HepG2 (cell line): ENCODE measurements around the gene SMIM9. TPM values are rescaled to one million over a fixed set of nuclear protein-coding genes. Genes with fewer than 3 reads are reported as not detected.

Source experiments
- ATAC-seq: fragments of 200-7000 bp; cut with Tn5 transposase; 3 replicates; pipeline ENCODE4 v1.9.1; 2020; ENCODE audit warnings: mild to moderate bottlenecking, moderate library complexity
- BruUV-seq: library from RNA; stranded (reverse); fragments of 400-500 nt; replicated peaks from 2 replicates; lab custom pipeline; 2021; lab: Mats Ljungman, UMichigan
- CTCF ChIA-PET: fragments of 300-600 bp; formaldehyde crosslinking; extraction: SDS; loops from one replicate; lab custom pipeline; 2021; ENCODE audit warnings: low total read pairs, inconsistent platforms, low intra/inter-chr PET ratio; lab: Yijun Ruan, JAX
- POLR2A ChIA-PET: fragments of 350-600 bp; sonication (Branson Sonifier 250); formaldehyde crosslinking; loops from one replicate; lab custom pipeline; 2020; ENCODE audit warnings: antibody characterized with exemption, inconsistent platforms; lab: Yijun Ruan, JAX
- DNase-seq: peaks from one replicate; pipeline ENCODE4 v3.0.0-alpha.2; 2015; ENCODE audit warnings: low spot score
- FAIRE-seq: peaks from 3 replicates; lab custom pipeline; 2011; peaks lifted over from hg19 to GRCh38; lab: Jason Lieb, UNC
- H2AFZ ChIP-seq: one replicate; pipeline ENCODE4 v1.6.1; 2011; ENCODE audit warnings: low read length, inconsistent platforms
- H3K27ac ChIP-seq: fragments of 300-600 bp; 3 replicates; pipeline ENCODE4 v1.8.0; 2011; ENCODE audit warnings: mixed run types, mild to moderate bottlenecking, mixed read lengths, low read length, inconsistent platforms; ENCODE audit not compliant: insufficient read depth; ENCODE audit errors: extremely low read length
- H3K27me3 ChIP-seq, 2 experiments: fragments of 200-600 bp in 1 of 2; 2 replicates in 1 of 2; 3 replicates in 1 of 2; pipeline versions ENCODE4 v1.6.0 to v1.8.0; 2011; ENCODE audit warnings: low read length in 2 of 2, mild to moderate bottlenecking in 2 of 2, moderate library complexity in 2 of 2, inconsistent platforms in 1 of 2; ENCODE audit not compliant: insufficient read depth in 2 of 2, control insufficient read depth in 1 of 2
- H3K36me3 ChIP-seq, 2 experiments: fragments of 200-600 bp in 1 of 2; replicated peaks in 1 of 2; 2 replicates in 1 of 2; 3 replicates in 1 of 2; pipeline versions ENCODE4 v1.5.1 to v1.8.0; 2011; ENCODE audit warnings: low read length in 2 of 2, inconsistent platforms in 1 of 2; ENCODE audit not compliant: insufficient read depth in 2 of 2, control insufficient read depth in 1 of 2
- H3K4me1 ChIP-seq: 2 replicates; pipeline ENCODE4 v1.5.1; 2012; ENCODE audit warnings: low read length, inconsistent platforms; ENCODE audit not compliant: insufficient read depth
- H3K4me2 ChIP-seq: 2 replicates; pipeline ENCODE4 v1.6.0; 2011; ENCODE audit warnings: low read depth, low read length, inconsistent platforms
- H3K4me3 ChIP-seq, 3 experiments: fragments of 200-600 bp in 1 of 3; sonication (generic), shearing (Covaris generic) in 1 of 3; replicated peaks in 1 of 3; 2 replicates each; pipeline ENCODE4 v1.5.1; 2011 to 2016; ENCODE audit warnings: low read length in 3 of 3, inconsistent platforms in 2 of 3, low read depth in 2 of 3, mild to moderate bottlenecking in 2 of 3, control low read depth in 1 of 3, mixed read lengths in 1 of 3; ENCODE audit not compliant: insufficient read depth in 1 of 3
- H3K79me2 ChIP-seq: one replicate; pipeline ENCODE4 v1.6.1; 2011; ENCODE audit warnings: low read length, inconsistent platforms; ENCODE audit not compliant: insufficient read depth
- H3K9ac ChIP-seq: 2 replicates; pipeline ENCODE4 v1.6.0; 2011; ENCODE audit warnings: mild to moderate bottlenecking, low read depth, low read length, inconsistent platforms; ENCODE audit not compliant: insufficient read depth
- H3K9me3 ChIP-seq: 2 replicates; pipeline ENCODE4 v1.5.1; 2012; ENCODE audit warnings: mild to moderate bottlenecking, low read length
- H4K20me1 ChIP-seq: 2 replicates; pipeline ENCODE4 v1.6.0; 2011; ENCODE audit warnings: inconsistent platforms, mild to moderate bottlenecking, low read length, moderate library complexity; ENCODE audit not compliant: insufficient read depth
- ARHGAP35 ChIP-seq: sonication (generic); formaldehyde crosslinking; IDR thresholded peaks from 2 replicates; pipeline ENCODE4 v1.9.0; 2022; ENCODE audit warnings: mild to moderate bottlenecking, inconsistent platforms, moderate library complexity, missing genetic modification reagents, borderline replicate concordance
- CHD4 ChIP-seq: fragments of 200-600 bp; sonication (generic); IDR thresholded peaks from 2 replicates; pipeline ENCODE4 v1.7.0; 2017; ENCODE audit warnings: mild to moderate bottlenecking, low read length, borderline replicate concordance
- CREB1 ChIP-seq, 2 experiments: fragments of 450-650 bp in 1 of 2; IDR thresholded peaks; 2 replicates each; pipeline ENCODE4 v1.6.1; 2016 to 2017; ENCODE audit warnings: control low read depth in 1 of 2, mild to moderate bottlenecking in 1 of 2, missing compliant biosample characterization in 1 of 2, missing genetic modification characterization in 1 of 2
- DNMT1 ChIP-seq: sonication (generic); formaldehyde crosslinking; IDR thresholded peaks from 2 replicates; pipeline ENCODE4 v1.5.1; 2020; ENCODE audit warnings: mild to moderate bottlenecking, missing genetic modification reagents
- HCFC1 ChIP-seq: fragments of 150-350 bp; IDR thresholded peaks from 2 replicates; pipeline ENCODE4 v1.6.1; 2014; ENCODE audit warnings: low read depth, low read length
- SRY ChIP-seq: sonication (generic); formaldehyde crosslinking; IDR thresholded peaks from 2 replicates; pipeline ENCODE4 v1.8.0; 2022; ENCODE audit warnings: mild to moderate bottlenecking, missing genetic modification reagents
- TAF1 ChIP-seq: sonication (generic); formaldehyde crosslinking; IDR thresholded peaks from 2 replicates; pipeline ENCODE4 v1.4.0; 2020; ENCODE audit warnings: missing genetic modification reagents
- ZMAT3 ChIP-seq: sonication (generic); formaldehyde crosslinking; conservative IDR thresholded peaks from 2 replicates; pipeline ENCODE4 v1.7.0; 2021; ENCODE audit warnings: missing genetic modification reagents
- ZMYM3 ChIP-seq: sonication (generic); formaldehyde crosslinking; IDR thresholded peaks from 2 replicates; pipeline ENCODE4 v1.5.1; 2020; ENCODE audit warnings: mild to moderate bottlenecking, missing genetic modification reagents
- ZNF530 ChIP-seq: sonication (generic); formaldehyde crosslinking; IDR thresholded peaks from 2 replicates; pipeline ENCODE4 v1.5.0; 2020; ENCODE audit warnings: low read depth, mild to moderate bottlenecking, missing genetic modification reagents
- ZNF567 ChIP-seq: sonication (generic); formaldehyde crosslinking; IDR thresholded peaks from 2 replicates; pipeline ENCODE4 v1.8.1; 2023; ENCODE audit warnings: mild to moderate bottlenecking, missing genetic modification reagents, borderline replicate concordance
- WGBS: methylation state at CpG from one replicate; pipeline ENCODE4 v1.1.6; 2017; ENCODE audit warnings: low lambda C conversion rate; 5-methylcytosine and 5-hydroxymethylcytosine counted together
- in situ Hi-C: cut with HindIII; loops from 2 replicates; pipeline ENCODE4 v1.10.0; 2017; ENCODE audit warnings: low pct_unique_long_range_greater_than_20kb; ENCODE audit not compliant: extremely low pct_ligation_motif_present
- intact Hi-C: fragments of 100-400 bp; cut with micrococcal nuclease; formaldehyde crosslinking; loops from one replicate; pipeline ENCODE4 v1.10.0; 2022; ENCODE audit not compliant: unreplicated experiment
- polyA plus RNA-seq, 8 experiments: library from polyadenylated mRNA; depleted of rRNA in 3 of 8; stranded (reverse) in 7 of 8; unstranded in 1 of 8; fragments of >200 nt; fragmentation: Illumina TruSeq in 4 of 8; extraction: Trizol in 4 of 8; gene quantifications; 2 replicates each; pipeline versions ENCODE4 v1.2.1 to v1.2.3, GENCODE V29; 2011 to 2016; ENCODE audit warnings: low read depth in 4 of 8, missing spikeins in 1 of 8, mixed read lengths in 1 of 8; ENCODE audit not compliant: insufficient read depth in 1 of 8
- total RNA-seq, 5 experiments: library from RNA; depleted of rRNA; stranded (reverse); fragments of >200 nt; fragmentation: Illumina TruSeq; extraction: Trizol; gene quantifications; 2 replicates each; pipeline ENCODE4 v1.2.3, GENCODE V29; 2016; ENCODE audit warnings: low read depth in 1 of 5
- TF ChIP-seq, protein P1 (sequence below): sonication (generic); formaldehyde crosslinking; IDR thresholded peaks from 2 replicates; pipeline ENCODE4 v1.9.0; 2021; ENCODE audit warnings: missing genetic modification reagents, borderline replicate concordance
- TF ChIP-seq, protein P2 (sequence below): sonication (generic); formaldehyde crosslinking; IDR thresholded peaks from 2 replicates; pipeline ENCODE4 v1.4.0; 2020; ENCODE audit warnings: missing genetic modification reagents, borderline replicate concordance

SMIM9 gene
- total and polyA plus RNA-seq, 2 of the 13 experiments (the other 11 are each of a cell fraction or from before 2014, with no cell fraction given) = not detected

DNA sequence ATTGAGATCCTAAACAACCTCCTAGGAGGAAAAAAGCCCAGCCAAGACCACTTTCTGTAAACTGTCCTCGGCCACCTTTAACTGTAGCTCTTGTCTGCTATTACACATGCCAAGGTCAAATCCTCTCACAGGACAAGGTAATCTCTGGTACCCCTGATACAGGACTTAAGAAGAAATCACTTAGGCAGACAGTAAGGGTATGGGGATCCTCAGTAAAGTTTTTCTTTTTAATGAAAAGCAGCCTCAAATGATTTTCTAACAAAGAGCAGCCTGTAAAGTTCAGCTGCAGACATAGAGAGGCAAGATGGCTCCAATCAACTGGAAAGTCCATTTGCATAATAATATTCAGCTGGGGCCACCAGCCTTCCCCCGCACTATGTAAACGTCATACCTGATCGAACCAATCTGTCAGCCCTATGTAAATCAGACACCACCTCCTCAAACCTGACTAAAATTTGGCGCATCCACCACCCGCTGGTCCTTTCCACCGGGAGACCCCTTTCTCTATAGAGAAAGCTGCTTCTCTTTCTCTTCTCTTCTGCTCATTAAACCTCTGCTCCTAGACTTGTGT lies 14.6 kb downstream of the SMIM9 start:
- ChIA-PET CTCF (no interaction called here), POLR2A (no interaction called here)
- no peak for TF ChIP-seq TAF1 (CRISPR knock-in tag)
- Histone ChIP-seq H3K4me1 (peaks cover 8% of the 10 kb centered on the region), H3K4me3 (no peak overlapping the region), H3K79me2 (no peaks in the 10 kb centered on the region), H3K27me3 (no peaks in the 10 kb centered on the region), H3K36me3 (no peaks in the 10 kb centered on the region), H2AFZ (no peak overlapping the region), H4K20me1 (no peaks in the 10 kb centered on the region), H3K9me3 (no peaks in the 10 kb centered on the region), H3K4me2 (no peak overlapping the region), H3K9ac (no peak overlapping the region), H3K27ac (no peak overlapping the region)
- BruUV-seq = no TSS peak
- no peak for FAIRE-seq
- intact Hi-C loops (no loop called here), in situ Hi-C loops (no loop called here)
- no peak for ATAC-seq
- no peak for DNase-seq
- WGBS = 91% methylated on average over 5 of the region's 7 CpGs

DNA sequence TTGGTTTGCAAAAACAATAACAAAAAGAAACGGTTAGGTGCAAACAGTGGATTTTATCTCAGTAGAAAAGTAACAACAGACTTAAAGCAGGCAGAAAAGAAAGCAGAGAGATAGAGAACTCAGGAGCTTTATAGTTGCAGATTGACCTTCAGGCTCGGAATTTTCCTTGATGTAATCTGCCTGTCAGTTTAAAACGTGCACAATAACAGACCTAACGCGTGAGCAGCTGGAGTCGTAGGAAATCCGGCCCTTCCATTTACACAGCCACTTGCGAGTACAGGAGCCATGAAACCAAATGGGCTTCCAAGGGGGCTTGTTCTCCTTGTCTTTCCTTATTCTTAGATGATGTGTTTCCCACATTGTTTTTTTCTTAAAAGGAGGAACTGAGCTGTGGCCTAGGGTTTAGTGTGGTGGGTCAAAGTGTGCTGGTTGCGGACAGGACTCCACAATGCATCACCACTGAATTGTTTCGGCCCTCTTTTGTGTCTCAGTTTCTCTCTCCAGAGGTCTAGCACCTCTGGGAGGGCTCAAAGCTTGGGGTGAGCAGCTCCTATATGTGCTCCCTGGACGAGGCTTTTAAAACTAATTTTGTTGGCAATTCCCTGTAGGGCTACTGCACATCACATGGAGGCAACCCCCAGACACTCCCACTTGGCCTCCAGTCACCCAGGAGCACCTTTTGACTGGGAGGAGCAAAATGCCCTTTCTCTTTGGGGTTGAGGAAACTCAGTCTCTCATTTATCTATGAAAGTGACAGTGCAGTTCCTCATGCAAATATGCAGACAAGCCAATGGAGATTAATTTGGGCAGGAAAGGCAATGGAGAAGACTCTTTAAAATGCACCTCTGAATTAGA lies 15.3 kb downstream of the SMIM9 start:
- H3K9me3 ChIP-seq = no peaks in the 10 kb centered on the region
- intact Hi-C loops = no loop called here
- H3K27ac ChIP-seq = no peak overlapping the region
- BruUV-seq = no TSS peak
- ATAC-seq = no peak
- no peak for DNase-seq
- FAIRE-seq = no peak
- in situ Hi-C loops = no loop called here
- no peaks in the 10 kb centered on the region for H3K79me2 ChIP-seq
- no peaks in the 10 kb centered on the region for H3K27me3 ChIP-seq
- H4K20me1 ChIP-seq = no peaks in the 10 kb centered on the region
- no peaks in the 10 kb centered on the region for H3K36me3 ChIP-seq
- no peak overlapping the region for H3K9ac ChIP-seq
- CTCF ChIA-PET = no interaction called here
- peaks cover 8% of the 10 kb centered on the region for H3K4me1 ChIP-seq
- H2AFZ ChIP-seq = no peak overlapping the region
- WGBS = 0% methylated on average over 9 of the region's 11 CpGs
- H3K4me3 ChIP-seq = no peak overlapping the region
- H3K4me2 ChIP-seq = peak overlapping the region; percentile 39
- POLR2A ChIA-PET = interaction anchor here (1.5 kb wide), 1 partner anchor 14 kb away, joined by 3 read pairs; the partner anchor contains the start of gene MPP1
- no peak for TF ChIP-seq ZNF530 (CRISPR knock-in tag)
- no peak for TF ChIP-seq DNMT1
- no peak for TF ChIP-seq CHD4
- TF ChIP-seq ZMYM3 (CRISPR knock-in tag) = no peak
- no peak for TF ChIP-seq SRY (CRISPR knock-in tag)
- TF ChIP-seq, protein P1, sequence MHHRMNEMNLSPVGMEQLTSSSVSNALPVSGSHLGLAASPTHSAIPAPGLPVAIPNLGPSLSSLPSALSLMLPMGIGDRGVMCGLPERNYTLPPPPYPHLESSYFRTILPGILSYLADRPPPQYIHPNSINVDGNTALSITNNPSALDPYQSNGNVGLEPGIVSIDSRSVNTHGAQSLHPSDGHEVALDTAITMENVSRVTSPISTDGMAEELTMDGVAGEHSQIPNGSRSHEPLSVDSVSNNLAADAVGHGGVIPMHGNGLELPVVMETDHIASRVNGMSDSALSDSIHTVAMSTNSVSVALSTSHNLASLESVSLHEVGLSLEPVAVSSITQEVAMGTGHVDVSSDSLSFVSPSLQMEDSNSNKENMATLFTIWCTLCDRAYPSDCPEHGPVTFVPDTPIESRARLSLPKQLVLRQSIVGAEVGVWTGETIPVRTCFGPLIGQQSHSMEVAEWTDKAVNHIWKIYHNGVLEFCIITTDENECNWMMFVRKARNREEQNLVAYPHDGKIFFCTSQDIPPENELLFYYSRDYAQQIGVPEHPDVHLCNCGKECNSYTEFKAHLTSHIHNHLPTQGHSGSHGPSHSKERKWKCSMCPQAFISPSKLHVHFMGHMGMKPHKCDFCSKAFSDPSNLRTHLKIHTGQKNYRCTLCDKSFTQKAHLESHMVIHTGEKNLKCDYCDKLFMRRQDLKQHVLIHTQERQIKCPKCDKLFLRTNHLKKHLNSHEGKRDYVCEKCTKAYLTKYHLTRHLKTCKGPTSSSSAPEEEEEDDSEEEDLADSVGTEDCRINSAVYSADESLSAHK = no peak
- no peak for TF ChIP-seq ZMAT3 (CRISPR knock-in tag)
- no peak for TF ChIP-seq CREB1 (IDR thresholded peaks at IDR 0.05)
- no peak for TF ChIP-seq CREB1 (CRISPR knock-in tag; IDR thresholded peaks at IDR 0.05)
- no peak for TF ChIP-seq ARHGAP35 (CRISPR knock-in tag)
- no peak for TF ChIP-seq ZNF567 (CRISPR knock-in tag)
- TF ChIP-seq HCFC1 = no peak
- TF ChIP-seq, protein P2, sequence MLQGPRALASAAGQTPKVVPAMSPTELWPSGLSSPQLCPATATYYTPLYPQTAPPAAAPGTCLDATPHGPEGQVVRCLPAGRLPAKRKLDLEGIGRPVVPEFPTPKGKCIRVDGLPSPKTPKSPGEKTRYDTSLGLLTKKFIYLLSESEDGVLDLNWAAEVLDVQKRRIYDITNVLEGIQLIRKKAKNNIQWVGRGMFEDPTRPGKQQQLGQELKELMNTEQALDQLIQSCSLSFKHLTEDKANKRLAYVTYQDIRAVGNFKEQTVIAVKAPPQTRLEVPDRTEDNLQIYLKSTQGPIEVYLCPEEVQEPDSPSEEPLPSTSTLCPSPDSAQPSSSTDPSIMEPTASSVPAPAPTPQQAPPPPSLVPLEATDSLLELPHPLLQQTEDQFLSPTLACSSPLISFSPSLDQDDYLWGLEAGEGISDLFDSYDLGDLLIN = no peak
